ENCODE data around the gene BMPR1B.

GRCh38 chr4:94912606-94913005 is 154.9 kb downstream of the BMPR1B start:
- TF ChIP-seq, protein P1, sequence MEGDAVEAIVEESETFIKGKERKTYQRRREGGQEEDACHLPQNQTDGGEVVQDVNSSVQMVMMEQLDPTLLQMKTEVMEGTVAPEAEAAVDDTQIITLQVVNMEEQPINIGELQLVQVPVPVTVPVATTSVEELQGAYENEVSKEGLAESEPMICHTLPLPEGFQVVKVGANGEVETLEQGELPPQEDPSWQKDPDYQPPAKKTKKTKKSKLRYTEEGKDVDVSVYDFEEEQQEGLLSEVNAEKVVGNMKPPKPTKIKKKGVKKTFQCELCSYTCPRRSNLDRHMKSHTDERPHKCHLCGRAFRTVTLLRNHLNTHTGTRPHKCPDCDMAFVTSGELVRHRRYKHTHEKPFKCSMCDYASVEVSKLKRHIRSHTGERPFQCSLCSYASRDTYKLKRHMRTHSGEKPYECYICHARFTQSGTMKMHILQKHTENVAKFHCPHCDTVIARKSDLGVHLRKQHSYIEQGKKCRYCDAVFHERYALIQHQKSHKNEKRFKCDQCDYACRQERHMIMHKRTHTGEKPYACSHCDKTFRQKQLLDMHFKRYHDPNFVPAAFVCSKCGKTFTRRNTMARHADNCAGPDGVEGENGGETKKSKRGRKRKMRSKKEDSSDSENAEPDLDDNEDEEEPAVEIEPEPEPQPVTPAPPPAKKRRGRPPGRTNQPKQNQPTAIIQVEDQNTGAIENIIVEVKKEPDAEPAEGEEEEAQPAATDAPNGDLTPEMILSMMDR (IDR thresholded peaks at IDR 0.05; ENCODE audit: low read length) = no peak
- TF ChIP-seq EZH2 (optimal IDR thresholded peaks at IDR 0.05; ENCODE audit: low read depth, low read length) (no peak), EZH2phosphoT487 (IDR thresholded peaks at IDR 0.05; ENCODE audit: low read length) (no peak)

Data from MM.1S (cell line).